GM12873 (cell line): ENCODE results near the gene PITPNC1.

ENCODE experiments used
- CTCF ChIP-seq: IDR thresholded peaks from 2 replicates; pipeline ENCODE4 v1.5.1; 2012; ENCODE audit warnings: low read depth, mild to moderate bottlenecking, moderate library complexity, low read length, control low read depth; ENCODE audit not compliant: insufficient read depth; ENCODE audit errors: missing control alignments

The PITPNC1 gene

GRCh38 chr17:67644061-67644460 lies 267.0 kb downstream of the PITPNC1 start:
- TF ChIP-seq CTCF, result no peak

GRCh38 chr17:67646472-67646871 lies 269.4 kb downstream of the PITPNC1 start:
- no peak for TF ChIP-seq CTCF

- no peak for TF ChIP-seq CTCF
Measured at GRCh38 chr17:67647482-67647881, 270.4 kb downstream of the PITPNC1 start.

GRCh38 chr17:67648032-67648905 lies 271.2 kb downstream of the PITPNC1 start:
- no peak for TF ChIP-seq CTCF

GRCh38 chr17:67649891-67650290 lies 272.8 kb downstream of the PITPNC1 start:
- TF ChIP-seq CTCF, result no peak

- no peak for TF ChIP-seq CTCF
Measured at GRCh38 chr17:67652433-67652832, 275.4 kb downstream of the PITPNC1 start.

- no peak for TF ChIP-seq CTCF
Measured at GRCh38 chr17:67655478-67656148, 278.5 kb downstream of the PITPNC1 start.
